Chondrocyte (in vitro differentiated cells): Measurements from ENCODE around the gene CEP95. TPM values are rescaled to one million over a fixed set of nuclear protein-coding genes. Genes with fewer than 3 reads are reported as not detected.
A peak's percentile ranks its signal among the peaks of the same experiment; 100 is the strongest.
"Not testable (repeated sequence)": the region's sequence is repeated elsewhere in the genome, so short reads cannot be mapped to it uniquely, and the experiment has no call there.

Experiments
- DNase-seq: peaks from one replicate; pipeline ENCODE4 v3.0.0; 2021; ENCODE audit warnings: mixed read lengths, low spot score
- H3K27ac Mint-ChIP-seq: one replicate; pipeline ENCODE4 v1.8.0; 2021; ENCODE audit warnings: mild to moderate bottlenecking, moderate library complexity, mixed read lengths; ENCODE audit not compliant: unreplicated experiment
- H3K27me3 Mint-ChIP-seq: 2 replicates; pipeline ENCODE4 v1.8.0; 2021; ENCODE audit warnings: low read depth, mixed read lengths
- H3K36me3 Mint-ChIP-seq: 2 replicates; pipeline ENCODE4 v1.8.0; 2021; ENCODE audit warnings: low read depth, mixed read lengths
- H3K4me1 Mint-ChIP-seq: 2 replicates; pipeline ENCODE4 v1.8.0; 2021; ENCODE audit warnings: low read depth, mild to moderate bottlenecking, mixed read lengths
- H3K4me3 Mint-ChIP-seq: one replicate; pipeline ENCODE4 v1.8.0; 2021; ENCODE audit warnings: mild to moderate bottlenecking, moderate library complexity, mixed read lengths; ENCODE audit not compliant: unreplicated experiment
- H3K9me3 Mint-ChIP-seq: 2 replicates; pipeline ENCODE4 v1.8.0; 2021; ENCODE audit warnings: low read depth, mixed read lengths
- CTCF ChIP-seq: fragments of 200-600 bp; sonication (generic); IDR thresholded peaks from 2 replicates; pipeline ENCODE4 v1.5.0; 2021; ENCODE audit warnings: antibody characterized with exemption, mild to moderate bottlenecking, moderate library complexity
- long read RNA-seq: library from polyadenylated mRNA; stranded (forward); transcript quantifications from one replicate; pipeline ENCODE4 v2.0.0, GENCODE V29; 2021
- total RNA-seq: library from RNA; stranded (reverse); gene quantifications from 3 replicates; pipeline ENCODE4 v1.2.1, GENCODE V29; 2021

Gene CEP95, protein sequence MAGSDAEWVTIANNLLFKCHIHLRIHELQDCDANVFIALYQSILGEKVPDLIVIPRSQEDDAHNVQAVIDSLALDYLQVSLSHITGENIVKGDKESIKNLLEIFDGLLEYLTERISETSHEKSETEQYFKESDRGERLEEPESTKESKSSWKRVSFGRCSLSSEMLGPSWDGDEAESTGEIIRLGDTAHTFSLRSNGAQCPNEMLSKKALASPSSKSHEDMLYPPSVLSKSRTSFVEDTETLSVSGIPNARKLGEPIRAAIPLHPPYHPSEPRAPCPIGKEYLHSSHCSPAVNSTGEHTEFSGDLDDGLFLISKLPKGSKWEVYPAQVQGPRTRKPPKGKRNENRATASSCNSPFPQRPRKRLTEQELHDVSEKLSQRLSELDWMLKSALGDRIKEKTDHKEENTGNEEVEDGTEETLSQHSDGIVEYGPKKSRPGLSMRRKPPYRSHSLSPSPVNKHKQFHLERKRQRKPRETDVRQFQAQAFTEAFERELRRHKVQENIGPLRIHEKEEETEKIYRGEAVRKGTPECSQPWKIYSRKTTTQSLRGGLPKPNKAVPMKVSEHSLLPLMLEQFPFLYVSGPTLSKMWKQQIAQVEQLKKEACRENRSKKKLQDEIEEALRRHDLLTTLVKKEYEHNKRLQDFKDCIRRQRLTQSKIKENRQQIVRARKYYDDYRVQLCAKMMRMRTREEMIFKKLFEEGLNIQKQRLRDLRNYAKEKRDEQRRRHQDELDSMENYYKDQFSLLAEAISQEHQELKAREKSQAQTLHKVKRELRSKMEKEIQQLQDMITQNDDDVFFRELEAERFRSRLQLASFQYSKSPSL
- 29.2 to 34.0 TPM (median 29.6 TPM) in 3 replicates for total RNA-seq
- long read RNA-seq, transcript CEP95-203 (20 exons, 3,139 nt) = major isoform, 9 of 47 reads
- long read RNA-seq, partial matches to known transcripts = 3 of 47 reads
- long read RNA-seq, other reads (novel, unspliced or antisense) = 35 of 47 reads

- Mint-ChIP-seq H3K4me3 (peak within 1 kb of the TSS; percentile 100), H3K4me1 (peaks cover 46% of the 10 kb centered on the region), H3K36me3 (peaks cover 47% of the 10 kb centered on the region), H3K27me3 (no peaks in the 10 kb centered on the region), H3K27ac (peak within 1 kb of the TSS; percentile 100), H3K9me3 (no peaks in the 10 kb centered on the region)
- peak; percentile 98 for DNase-seq
- no peak for TF ChIP-seq CTCF
These were observed at the start of gene CEP95 for GRCh38 chr17:64506576-64507412. CEP95 (plus strand) TSS chr17:64506977; CDS start chr17:64507098, 121 bp downstream.

- no peak overlapping the region for H3K4me3 Mint-ChIP-seq
- DNase-seq = no peak
- TF ChIP-seq CTCF = no peak
These were observed 49.6 kb upstream of the CEP95 start for GRCh38 chr17:64457156-64457555.

DNA sequence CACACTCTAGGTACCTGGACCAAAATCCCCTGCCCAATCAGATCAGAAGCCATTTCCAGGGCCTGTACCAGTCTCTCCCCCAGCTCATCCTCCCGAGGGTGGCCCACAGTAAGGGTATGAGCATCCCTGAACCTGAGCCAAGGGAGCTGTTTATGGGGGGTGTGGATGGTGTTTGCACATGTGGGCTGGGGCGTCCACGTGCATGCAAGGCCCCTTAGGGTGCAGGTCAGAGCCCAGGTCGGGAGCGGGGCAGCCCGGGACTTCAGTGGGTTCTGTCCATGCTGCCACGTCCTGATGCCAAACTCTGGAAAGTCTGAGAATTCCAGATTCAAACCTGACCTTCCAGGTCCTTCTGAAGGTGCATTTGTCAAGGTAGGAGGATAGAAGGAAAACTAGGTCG, 48.0 kb upstream of the CEP95 start:
- H3K27ac Mint-ChIP-seq = no peak overlapping the region
- no peak for DNase-seq

More at GRCh38 chr17:64457156-64457555, 49.6 kb upstream of the CEP95 start:
- H3K27ac Mint-ChIP-seq = peak overlapping the region; percentile 41
- no peaks in the 10 kb centered on the region for H3K36me3 Mint-ChIP-seq
- peaks cover 4% of the 10 kb centered on the region for H3K27me3 Mint-ChIP-seq
- H3K9me3 Mint-ChIP-seq = no peaks in the 10 kb centered on the region
- peaks cover 12% of the 10 kb centered on the region for H3K4me1 Mint-ChIP-seq

GRCh38 chr17:64459284-64459747, 47.5 kb upstream of the CEP95 start:
- H3K27me3 Mint-ChIP-seq = peaks cover 2% of the 10 kb centered on the region
- TF ChIP-seq CTCF = no peak

More for the DNA sequence above, 48.0 kb upstream of the CEP95 start:
- Mint-ChIP-seq H3K9me3 (no peaks in the 10 kb centered on the region), H3K36me3 (no peaks in the 10 kb centered on the region), H3K4me3 (no peak overlapping the region), H3K4me1 (peaks cover 12% of the 10 kb centered on the region), H3K27me3 (peaks cover 2% of the 10 kb centered on the region)
- no peak for TF ChIP-seq CTCF

GRCh38 chr17:64459818-64460217, 47.0 kb upstream of the CEP95 start:
- not testable (repeated sequence) for H3K27me3 Mint-ChIP-seq, H3K27ac Mint-ChIP-seq, H3K9me3 Mint-ChIP-seq, H3K4me3 Mint-ChIP-seq, DNase-seq, H3K36me3 Mint-ChIP-seq
- peaks cover 12% of the 10 kb centered on the region for H3K4me1 Mint-ChIP-seq

More at GRCh38 chr17:64459284-64459747, 47.5 kb upstream of the CEP95 start:
- Mint-ChIP-seq H3K4me1 (peaks cover 12% of the 10 kb centered on the region), H3K4me3 (no peak overlapping the region), H3K9me3 (no peaks in the 10 kb centered on the region), H3K36me3 (no peaks in the 10 kb centered on the region), H3K27ac (peak overlapping the region; percentile 82)
- no peak for DNase-seq
